ENCODE results near the gene PNPLA4.

DNA sequence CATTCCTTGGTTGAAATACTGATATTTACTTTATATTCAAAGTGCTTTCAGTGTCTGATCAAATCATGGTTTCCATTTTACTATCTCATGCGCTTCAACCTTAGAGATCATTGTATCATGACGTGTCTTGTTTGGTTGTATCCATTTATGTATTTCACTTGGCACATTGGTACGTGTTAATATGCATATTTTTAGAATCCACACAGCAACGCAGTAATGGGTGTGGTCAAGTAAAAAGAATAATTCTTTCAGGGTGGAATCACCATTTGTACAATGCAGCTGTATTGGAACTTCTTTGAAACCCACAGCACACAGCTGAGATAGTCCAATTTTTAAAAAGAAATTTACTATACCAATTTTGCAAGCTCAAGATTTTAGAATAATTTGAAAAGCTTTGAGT is 55.2 kb downstream of the PNPLA4 start:
- TF ChIP-seq, protein P1, sequence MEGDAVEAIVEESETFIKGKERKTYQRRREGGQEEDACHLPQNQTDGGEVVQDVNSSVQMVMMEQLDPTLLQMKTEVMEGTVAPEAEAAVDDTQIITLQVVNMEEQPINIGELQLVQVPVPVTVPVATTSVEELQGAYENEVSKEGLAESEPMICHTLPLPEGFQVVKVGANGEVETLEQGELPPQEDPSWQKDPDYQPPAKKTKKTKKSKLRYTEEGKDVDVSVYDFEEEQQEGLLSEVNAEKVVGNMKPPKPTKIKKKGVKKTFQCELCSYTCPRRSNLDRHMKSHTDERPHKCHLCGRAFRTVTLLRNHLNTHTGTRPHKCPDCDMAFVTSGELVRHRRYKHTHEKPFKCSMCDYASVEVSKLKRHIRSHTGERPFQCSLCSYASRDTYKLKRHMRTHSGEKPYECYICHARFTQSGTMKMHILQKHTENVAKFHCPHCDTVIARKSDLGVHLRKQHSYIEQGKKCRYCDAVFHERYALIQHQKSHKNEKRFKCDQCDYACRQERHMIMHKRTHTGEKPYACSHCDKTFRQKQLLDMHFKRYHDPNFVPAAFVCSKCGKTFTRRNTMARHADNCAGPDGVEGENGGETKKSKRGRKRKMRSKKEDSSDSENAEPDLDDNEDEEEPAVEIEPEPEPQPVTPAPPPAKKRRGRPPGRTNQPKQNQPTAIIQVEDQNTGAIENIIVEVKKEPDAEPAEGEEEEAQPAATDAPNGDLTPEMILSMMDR (optimal IDR thresholded peaks at IDR 0.05 in 1 of 3, IDR thresholded peaks at IDR 0.05 in 1 of 3, conservative IDR thresholded peaks at IDR 0.05 in 1 of 3; ENCODE audit: extremely low read depth in 1 of 3, insufficient read depth in 2 of 3, low read length in 3 of 3) = no peak
- TF ChIP-seq EZH2 (IDR thresholded peaks at IDR 0.05; ENCODE audit: low read length) = no peak
